ENCODE results near the gene RAD51B. TPM values are rescaled to one million over a fixed set of nuclear protein-coding genes. Genes with fewer than 3 reads are reported as not detected.

The RAD51B gene
- total RNA-seq, 1 donor from 2014 or later = 25.1 TPM

DNA sequence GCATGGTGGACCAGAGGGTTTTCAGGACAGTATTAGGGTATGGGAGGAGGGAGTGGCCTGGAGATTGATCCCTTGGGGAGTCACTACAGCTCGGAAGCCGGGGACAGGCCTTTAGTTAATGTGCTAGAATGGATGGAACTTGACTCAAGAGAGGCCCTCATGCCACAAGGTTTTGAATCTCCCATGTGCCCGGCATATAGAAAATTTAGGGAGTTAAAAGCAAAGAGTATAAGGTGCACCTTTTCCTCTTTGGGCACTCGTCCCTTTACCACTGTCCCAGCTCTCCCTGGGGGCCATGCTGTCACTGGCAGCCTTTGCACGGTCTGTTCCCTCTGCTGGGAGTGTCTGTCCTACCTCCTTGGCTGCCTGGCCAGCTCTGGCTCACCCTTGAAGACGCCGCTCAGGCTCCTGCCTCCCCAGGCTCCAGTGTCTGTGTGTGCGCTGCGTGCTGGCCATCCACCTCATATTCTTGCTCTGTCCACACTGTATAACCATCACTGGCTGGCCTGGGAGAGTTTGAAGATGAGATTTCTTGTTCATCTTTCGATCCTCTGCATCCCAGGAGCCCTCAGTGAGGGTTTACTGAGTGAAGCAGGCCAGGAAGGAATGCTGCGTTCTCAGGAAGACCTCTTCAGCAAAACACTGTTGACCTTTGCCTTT lies 811.9 kb downstream of the RAD51B start:
- no peak for DNase-seq (ENCODE audit: low spot score)
- Mint-ChIP-seq H3K4me3 (ENCODE audit: low read depth) (no peak overlapping the region), H3K27me3 (ENCODE audit: low read depth) (peaks cover 2% of the 10 kb centered on the region), H3K9me3 (no peaks in the 10 kb centered on the region), H3K27ac (no peak overlapping the region), H3K4me1 (ENCODE audit: low read depth) (peaks cover 8% of the 10 kb centered on the region), H3K36me3 (ENCODE audit: low read depth) (no peaks in the 10 kb centered on the region)
- intact Hi-C loops (cut with micrococcal nuclease) = no loop called here

DNA sequence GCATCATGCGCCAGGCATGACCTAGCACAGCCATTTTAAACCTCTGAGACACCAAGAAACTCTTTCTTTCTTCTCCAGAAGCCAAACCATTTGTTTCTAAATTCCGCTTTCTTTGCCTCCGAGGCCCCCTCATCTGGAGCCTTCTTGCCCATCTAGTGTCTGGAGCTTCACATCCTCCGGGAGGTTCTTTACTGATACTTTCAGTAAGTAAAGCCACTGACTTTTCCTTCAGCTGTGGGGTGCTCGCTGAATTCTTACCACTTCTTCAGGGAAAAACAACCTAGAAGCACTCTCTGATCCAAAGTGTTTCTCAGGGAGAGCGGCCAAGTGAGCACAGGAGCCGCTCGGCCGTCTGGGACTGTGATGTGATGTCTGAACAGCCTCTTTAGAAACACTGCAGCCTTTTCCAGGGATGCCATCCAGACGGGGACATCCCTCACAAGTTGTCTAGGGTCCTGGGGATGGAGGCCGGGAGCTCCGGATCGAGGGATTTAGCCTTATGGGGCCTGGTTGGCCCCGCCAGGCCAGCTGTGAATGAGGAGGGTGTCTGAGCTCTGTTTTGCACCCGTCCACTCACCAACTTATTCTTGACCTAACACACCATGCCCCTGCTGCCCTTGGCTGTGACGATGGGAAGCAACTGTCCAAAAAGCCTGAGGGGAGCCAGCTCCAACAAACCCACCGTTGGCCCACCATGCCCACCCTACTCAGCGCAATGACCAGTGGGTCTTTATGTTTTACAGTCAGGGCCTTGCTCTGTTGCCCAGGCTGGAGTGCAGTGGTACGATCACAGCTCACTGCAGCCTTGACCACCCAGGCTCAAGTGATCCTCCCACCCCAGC lies 812.7 kb downstream of the RAD51B start:
- no peaks in the 10 kb centered on the region for H3K27me3 Mint-ChIP-seq (ENCODE audit: low read depth)
- intact Hi-C loops (cut with micrococcal nuclease) = no loop called here
- no peak overlapping the region for H3K27ac Mint-ChIP-seq
- DNase-seq (ENCODE audit: low spot score) = no peak
- no peaks in the 10 kb centered on the region for H3K36me3 Mint-ChIP-seq (ENCODE audit: low read depth)
- H3K9me3 Mint-ChIP-seq = no peaks in the 10 kb centered on the region
- H3K4me1 Mint-ChIP-seq (ENCODE audit: low read depth) = peaks cover 8% of the 10 kb centered on the region
- no peak overlapping the region for H3K4me3 Mint-ChIP-seq (ENCODE audit: low read depth)

DNA sequence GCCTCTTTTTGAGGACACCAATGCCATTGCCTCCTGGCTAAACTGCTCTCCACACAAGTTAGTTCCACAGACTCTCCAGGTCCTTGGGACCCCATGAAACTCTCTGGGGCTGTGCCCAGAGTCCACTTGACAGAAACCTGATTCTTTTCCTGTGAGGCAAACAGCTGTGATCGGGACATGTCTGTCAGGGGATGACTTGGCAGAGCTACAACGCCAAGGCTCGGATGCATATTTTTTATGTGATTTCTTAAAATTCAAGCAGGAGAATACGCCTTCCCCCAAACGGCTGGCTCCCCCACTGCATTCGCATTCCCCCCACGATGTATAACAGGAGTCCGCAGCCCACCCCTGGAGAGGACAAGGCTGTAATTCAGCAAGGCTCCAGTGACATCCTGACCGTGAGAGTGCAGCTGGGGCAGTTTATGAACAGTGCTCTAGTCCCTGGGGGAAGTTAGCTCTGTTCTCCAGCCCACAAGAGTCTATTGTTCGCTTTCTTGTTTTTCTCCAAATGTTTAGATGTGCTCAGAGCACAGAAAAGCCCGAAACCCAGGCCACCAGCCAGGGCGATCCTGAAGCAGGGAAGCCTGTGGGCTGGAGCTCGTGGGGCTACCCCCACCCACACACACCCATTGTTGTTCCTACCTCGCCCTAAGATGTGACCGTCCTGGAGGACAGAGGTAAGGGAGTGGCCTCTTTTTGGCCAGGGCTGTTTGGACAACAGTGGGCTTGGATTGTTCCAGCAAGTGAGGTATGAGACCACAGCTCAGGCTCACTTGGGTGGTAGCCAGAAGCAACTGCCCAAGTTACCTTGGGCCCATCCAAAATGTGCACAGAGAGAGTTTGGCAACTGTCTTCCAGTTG lies 813.8 kb downstream of the RAD51B start:
- no peak overlapping the region for H3K4me3 Mint-ChIP-seq (ENCODE audit: low read depth)
- H3K36me3 Mint-ChIP-seq (ENCODE audit: low read depth) = no peaks in the 10 kb centered on the region
- DNase-seq (ENCODE audit: low spot score) = no peak
- intact Hi-C loops (cut with micrococcal nuclease) = no loop called here
- no peaks in the 10 kb centered on the region for H3K27me3 Mint-ChIP-seq (ENCODE audit: low read depth)
- no peak overlapping the region for H3K27ac Mint-ChIP-seq
- no peaks in the 10 kb centered on the region for H3K9me3 Mint-ChIP-seq
- peaks cover 8% of the 10 kb centered on the region for H3K4me1 Mint-ChIP-seq (ENCODE audit: low read depth)

DNA sequence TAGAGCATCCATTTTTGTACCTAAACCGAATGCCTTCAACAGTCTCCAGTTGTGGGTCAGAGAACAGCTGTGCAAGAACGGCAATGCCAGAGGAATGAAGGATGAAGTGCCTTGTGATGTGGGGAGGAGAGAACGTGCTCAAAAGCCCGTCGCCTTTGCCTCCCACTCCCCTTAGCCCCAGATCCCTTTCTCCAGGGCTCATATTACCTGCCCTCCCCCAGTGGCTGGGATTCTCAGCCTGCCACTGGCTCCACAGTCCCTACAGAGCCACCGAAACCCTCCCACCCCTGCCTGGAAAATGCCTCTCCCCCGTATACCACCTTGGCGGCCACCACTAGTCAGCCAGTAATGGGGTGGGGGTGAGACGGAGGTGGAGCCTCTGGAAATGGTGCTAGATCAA lies 814.8 kb downstream of the RAD51B start:
- no peaks in the 10 kb centered on the region for H3K4me1 Mint-ChIP-seq (ENCODE audit: low read depth)
- no peaks in the 10 kb centered on the region for H3K9me3 Mint-ChIP-seq
- no peak for DNase-seq (ENCODE audit: low spot score)
- H3K4me3 Mint-ChIP-seq (ENCODE audit: low read depth) = no peak overlapping the region
- intact Hi-C loops (cut with micrococcal nuclease) = no loop called here
- H3K27me3 Mint-ChIP-seq (ENCODE audit: low read depth) = no peaks in the 10 kb centered on the region
- H3K36me3 Mint-ChIP-seq (ENCODE audit: low read depth) = no peaks in the 10 kb centered on the region
- H3K27ac Mint-ChIP-seq = no peak overlapping the region

DNA sequence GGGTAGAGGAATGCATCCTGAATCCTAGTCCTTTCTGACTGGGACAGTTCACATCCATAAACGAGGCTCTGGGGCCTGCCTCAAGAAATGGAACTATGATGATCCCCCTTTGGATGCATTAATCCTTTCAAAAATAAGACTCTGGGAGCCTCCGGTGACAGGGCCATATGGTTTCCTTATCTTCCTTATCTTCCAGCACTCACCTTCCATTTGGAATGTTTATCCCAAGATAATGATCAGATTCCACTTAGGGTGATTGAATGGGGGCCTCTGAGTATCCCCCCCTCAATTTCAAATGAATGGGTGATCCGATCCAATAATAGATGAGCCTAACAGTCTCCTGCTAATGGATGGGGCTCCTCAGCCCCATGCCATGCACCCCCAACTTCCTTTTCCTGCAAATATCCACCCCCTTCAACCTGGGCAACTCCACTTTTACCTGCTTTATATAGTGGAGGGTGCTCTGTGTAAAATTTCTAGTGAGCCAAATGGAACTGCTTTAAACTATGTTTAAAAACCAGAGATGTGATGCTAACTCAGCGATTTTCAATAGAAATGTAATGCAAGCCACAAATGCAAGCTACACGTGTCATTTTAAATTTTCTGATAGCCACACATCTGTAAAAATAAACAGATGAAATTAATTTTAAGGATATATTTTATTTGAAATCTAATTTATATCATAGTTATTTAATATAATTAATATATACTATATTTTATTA lies 815.5 kb downstream of the RAD51B start:
- no peak for DNase-seq (ENCODE audit: low spot score)
- no peaks in the 10 kb centered on the region for H3K4me1 Mint-ChIP-seq (ENCODE audit: low read depth)
- no peaks in the 10 kb centered on the region for H3K27me3 Mint-ChIP-seq (ENCODE audit: low read depth)
- intact Hi-C loops (cut with micrococcal nuclease) = no loop called here
- no peak overlapping the region for H3K4me3 Mint-ChIP-seq (ENCODE audit: low read depth)
- no peaks in the 10 kb centered on the region for H3K36me3 Mint-ChIP-seq (ENCODE audit: low read depth)
- H3K27ac Mint-ChIP-seq = no peak overlapping the region
- no peaks in the 10 kb centered on the region for H3K9me3 Mint-ChIP-seq

DNA sequence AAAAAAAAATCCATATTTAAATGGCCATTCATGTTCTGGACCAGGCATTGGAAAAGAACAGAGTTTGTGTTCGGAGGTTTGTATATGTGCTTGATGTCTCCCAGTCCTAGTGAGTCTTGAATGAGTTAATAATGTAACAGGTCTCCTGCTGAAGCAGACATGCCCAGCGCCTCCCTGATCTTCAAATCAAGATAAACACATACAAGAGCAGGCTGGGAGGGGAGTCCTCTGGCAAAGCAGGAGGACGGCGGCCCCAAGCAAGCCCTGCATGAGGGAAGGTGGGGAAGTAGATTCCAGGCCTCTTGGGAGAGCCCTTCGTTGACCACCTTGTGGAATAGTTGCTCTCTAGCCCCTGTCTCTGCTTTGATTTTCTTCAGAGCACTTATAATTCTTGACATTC lies 817.0 kb downstream of the RAD51B start:
- no peaks in the 10 kb centered on the region for H3K4me1 Mint-ChIP-seq (ENCODE audit: low read depth)
- peaks cover 12% of the 10 kb centered on the region for H3K9me3 Mint-ChIP-seq
- intact Hi-C loops (cut with micrococcal nuclease) = no loop called here
- no peaks in the 10 kb centered on the region for H3K36me3 Mint-ChIP-seq (ENCODE audit: low read depth)
- no peak overlapping the region for H3K4me3 Mint-ChIP-seq (ENCODE audit: low read depth)
- H3K27ac Mint-ChIP-seq = no peak overlapping the region
- H3K27me3 Mint-ChIP-seq (ENCODE audit: low read depth) = no peaks in the 10 kb centered on the region
- DNase-seq (ENCODE audit: low spot score) = no peak

DNA sequence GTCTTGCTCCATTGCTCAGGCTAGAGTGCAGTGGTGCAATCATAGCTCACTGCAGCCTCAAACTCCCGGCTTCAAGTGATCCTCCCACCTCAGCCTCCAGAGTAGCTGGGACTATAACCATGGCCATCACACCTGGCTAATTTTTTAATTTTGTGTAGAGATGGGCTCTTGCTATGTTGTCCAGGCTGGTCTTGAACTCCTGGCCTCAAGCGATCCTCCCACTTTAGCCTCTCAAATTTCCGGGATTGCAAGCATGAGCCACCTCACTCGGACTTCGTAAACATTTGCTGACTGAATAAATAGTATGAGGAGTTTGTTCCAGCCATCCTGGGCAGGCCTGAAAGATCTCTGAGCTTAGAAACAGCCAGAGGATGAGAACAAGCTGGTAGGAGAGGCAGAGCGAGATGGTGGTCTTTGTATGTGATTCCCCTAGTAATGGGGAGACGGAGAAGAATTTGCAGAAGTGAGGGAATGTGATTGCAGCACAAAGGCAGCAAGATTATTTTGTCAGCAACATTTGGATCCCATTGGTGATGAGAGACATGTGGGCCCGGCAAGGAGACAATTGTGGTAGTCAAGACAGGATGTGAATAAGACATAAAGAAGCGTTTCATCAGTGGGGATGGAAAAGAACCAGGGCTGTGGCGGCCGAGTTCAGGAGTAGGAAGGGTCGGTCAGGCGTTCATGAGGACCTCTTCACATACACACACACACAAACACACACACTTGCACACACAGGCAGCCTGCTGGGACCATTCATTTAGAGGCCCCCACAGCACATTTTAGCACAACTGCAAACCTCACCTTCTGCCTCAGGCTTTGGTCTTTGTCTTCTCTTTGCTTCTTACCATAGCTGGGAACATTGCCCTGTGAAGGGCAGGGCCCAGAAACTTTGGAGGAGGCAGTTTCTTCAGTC lies 817.8 kb downstream of the RAD51B start:
- Mint-ChIP-seq H3K36me3 (ENCODE audit: low read depth) (no peaks in the 10 kb centered on the region), H3K9me3 (peaks cover 13% of the 10 kb centered on the region), H3K27me3 (ENCODE audit: low read depth) (no peaks in the 10 kb centered on the region), H3K4me3 (ENCODE audit: low read depth) (no peak overlapping the region), H3K4me1 (ENCODE audit: low read depth) (no peaks in the 10 kb centered on the region), H3K27ac (no peak overlapping the region)
- no peak for DNase-seq (ENCODE audit: low spot score)
- intact Hi-C loops (cut with micrococcal nuclease) = no loop called here

DNA sequence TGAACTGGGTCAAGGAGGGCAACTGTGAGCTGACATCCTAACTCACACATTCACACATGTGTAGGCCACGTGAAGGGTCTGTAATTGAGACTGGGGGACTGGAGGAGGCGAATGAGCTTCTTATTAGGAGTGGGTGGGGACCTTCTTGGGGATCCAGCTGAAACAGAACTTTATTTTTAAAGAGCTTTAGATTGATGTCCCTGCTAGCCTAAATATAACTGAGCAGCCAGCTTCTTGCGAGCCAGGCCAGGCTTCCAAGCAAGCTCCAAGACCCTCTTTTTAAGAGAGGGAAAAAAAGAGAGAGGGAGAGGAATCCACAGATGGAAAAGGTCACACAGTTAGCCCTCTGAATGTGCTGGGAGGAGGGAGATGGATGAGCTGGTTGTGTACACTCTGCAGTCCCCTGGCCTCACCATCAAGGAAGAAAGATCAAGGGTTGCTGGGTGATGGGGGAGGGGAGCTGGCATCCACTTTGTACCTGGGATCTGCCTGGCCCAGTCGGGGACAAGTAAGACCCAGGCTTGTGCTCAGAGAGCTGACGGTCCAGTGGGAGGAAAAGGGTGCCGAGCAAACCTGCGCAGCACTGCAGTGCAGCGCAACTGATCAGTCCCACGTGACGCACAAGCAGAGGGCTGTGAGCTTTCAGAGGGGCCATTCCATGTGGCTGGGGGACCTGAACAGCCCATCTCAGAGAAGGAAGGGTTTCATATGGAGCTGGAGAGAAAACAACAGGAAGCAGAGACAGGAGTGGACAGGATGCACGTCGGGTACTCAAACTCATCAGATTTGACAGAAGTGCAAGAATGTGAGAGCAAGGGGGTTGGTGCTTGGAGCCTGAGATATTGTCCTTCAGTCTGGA lies 818.8 kb downstream of the RAD51B start:
- intact Hi-C loops (cut with micrococcal nuclease) = no loop called here
- DNase-seq (ENCODE audit: low spot score) = no peak
- Mint-ChIP-seq H3K27ac (no peak overlapping the region), H3K4me3 (ENCODE audit: low read depth) (no peak overlapping the region), H3K9me3 (peaks cover 16% of the 10 kb centered on the region), H3K4me1 (ENCODE audit: low read depth) (no peaks in the 10 kb centered on the region), H3K36me3 (ENCODE audit: low read depth) (no peaks in the 10 kb centered on the region), H3K27me3 (ENCODE audit: low read depth) (no peaks in the 10 kb centered on the region)

DNA sequence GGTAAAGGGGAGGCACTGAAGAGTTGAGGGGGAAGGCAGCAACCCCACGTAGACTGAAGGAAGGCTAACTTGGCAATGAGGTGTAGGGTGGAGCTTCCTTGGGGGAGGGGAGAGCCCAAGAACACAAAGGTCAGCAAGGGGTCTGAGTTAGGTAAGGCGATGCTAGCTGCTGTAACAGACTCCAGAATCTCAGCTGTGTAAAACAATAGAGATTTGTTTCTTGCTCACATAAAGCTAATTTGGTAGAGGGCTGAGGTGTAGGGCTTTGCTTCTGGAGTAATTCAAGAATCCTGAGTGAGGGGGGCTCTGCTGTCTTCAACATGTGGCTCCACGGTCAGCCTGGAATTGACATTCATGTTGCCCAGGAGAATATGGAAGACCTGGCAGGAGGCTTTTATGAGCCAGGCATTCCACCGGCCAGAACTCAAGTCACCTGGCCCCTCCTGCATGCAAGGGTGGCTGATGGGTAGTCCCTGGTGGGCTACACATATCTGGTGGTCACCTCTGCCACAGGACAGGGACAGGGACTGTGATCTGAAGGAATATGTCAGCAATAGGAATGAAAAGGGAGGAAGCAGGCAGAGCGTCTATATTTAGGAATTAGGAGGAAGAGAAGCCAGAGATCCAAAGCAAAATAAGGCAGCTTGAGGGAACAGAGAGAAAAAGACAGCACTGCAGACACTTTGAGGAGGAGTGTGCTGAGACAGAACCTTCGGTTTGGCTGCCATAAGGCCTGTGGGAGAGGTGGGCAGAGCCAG lies 819.6 kb downstream of the RAD51B start:
- intact Hi-C loops (cut with micrococcal nuclease) = no loop called here
- Mint-ChIP-seq H3K4me3 (ENCODE audit: low read depth) (no peak overlapping the region), H3K4me1 (ENCODE audit: low read depth) (no peaks in the 10 kb centered on the region), H3K9me3 (peaks cover 16% of the 10 kb centered on the region), H3K27ac (no peak overlapping the region), H3K36me3 (ENCODE audit: low read depth) (no peaks in the 10 kb centered on the region), H3K27me3 (ENCODE audit: low read depth) (no peaks in the 10 kb centered on the region)
- no peak for DNase-seq (ENCODE audit: low spot score)

DNA sequence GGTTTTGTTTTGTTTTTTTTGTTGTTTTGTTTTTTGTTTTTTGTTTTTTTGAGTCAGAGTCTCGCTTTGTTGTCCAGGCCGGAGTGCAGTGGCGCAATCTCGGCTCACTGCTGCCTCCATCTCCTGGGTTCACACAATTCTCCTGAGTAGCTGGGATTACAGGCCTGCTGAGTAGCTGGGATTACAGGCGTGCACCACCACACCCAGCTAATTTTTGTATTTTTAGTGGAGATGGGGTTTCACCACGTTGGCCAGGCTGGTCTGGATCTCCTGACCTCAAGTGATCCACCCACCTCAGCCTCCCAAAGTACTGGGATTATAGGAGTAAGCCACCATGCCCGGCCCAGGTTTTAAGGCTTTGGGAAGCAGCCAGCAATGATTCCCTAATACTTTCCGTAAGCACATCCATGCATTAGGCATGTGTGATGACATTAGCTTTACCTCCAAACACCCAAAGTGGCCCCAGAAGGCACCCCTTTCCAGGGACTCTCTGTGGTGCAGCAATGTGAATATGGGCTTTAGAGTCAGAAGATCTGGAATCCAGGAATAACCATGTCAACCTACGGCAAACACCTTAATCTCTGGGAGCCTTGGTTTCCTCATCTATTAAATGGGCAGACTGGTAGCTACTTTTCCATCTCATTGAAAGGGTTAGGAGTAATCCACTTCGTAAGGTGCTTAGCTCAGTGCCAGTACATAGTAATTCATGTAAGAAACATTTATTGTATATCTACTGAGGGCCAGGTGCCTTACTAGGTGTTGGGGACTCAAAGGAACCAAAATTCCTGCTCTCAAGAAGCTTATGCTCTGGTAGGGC lies 820.4 kb downstream of the RAD51B start:
- H3K4me3 Mint-ChIP-seq (ENCODE audit: low read depth) = no peak overlapping the region
- no peak overlapping the region for H3K27ac Mint-ChIP-seq
- no peak for DNase-seq (ENCODE audit: low spot score)
- peaks cover 16% of the 10 kb centered on the region for H3K9me3 Mint-ChIP-seq
- intact Hi-C loops (cut with micrococcal nuclease) = no loop called here
- no peaks in the 10 kb centered on the region for H3K4me1 Mint-ChIP-seq (ENCODE audit: low read depth)
- no peaks in the 10 kb centered on the region for H3K27me3 Mint-ChIP-seq (ENCODE audit: low read depth)
- H3K36me3 Mint-ChIP-seq (ENCODE audit: low read depth) = no peaks in the 10 kb centered on the region

All from activated T-helper 2 cell treated with anti-CD3 and anti-CD28 coated beads, Interferon-gamma antibody, Interleukin-2, Interleukin-4, amounts not matched to agents 10 μg/mL and 5 μg/mL and 100 μg/mL, durations not matched to agents 14 hours and 24 hours and 36 hours (primary cell).